ENCODE measurements around the gene GMDS. TPM values are rescaled to one million over a fixed set of nuclear protein-coding genes. Genes with fewer than 3 reads are reported as not detected.

The GMDS gene
- total and polyA plus RNA-seq, 2 of the 4 experiments (the other 2 are of a cell fraction) = 7.3 to 21.9 TPM

GRCh38 chr6:2205396-2205795 lies 40.0 kb downstream of the GMDS start:
- WGBS, 2 experiments (ENCODE audit: extremely low coverage in 2 of 2, insufficient read length in 1 of 2) = no CpG with 5 or more reads among the region's 3 CpGs
- no peak overlapping the region for H2BK5ac ChIP-seq (ENCODE audit: low read depth, low read length, poor library complexity, severe bottlenecking)
- H3K27me3 ChIP-seq (ENCODE audit: control insufficient read depth, insufficient read depth, low read length) = no peaks in the 10 kb centered on the region
- ATAC-seq (ENCODE audit: low read depth) (no peak), DNase-seq (no peak)
- H3K27ac ChIP-seq (ENCODE audit: insufficient read depth, low read length) = no peak overlapping the region
- POLR2A ChIA-PET (ENCODE audit: unreplicated experiment) = no interaction called here
- no peaks in the 10 kb centered on the region for H3K36me3 ChIP-seq (ENCODE audit: control insufficient read depth, insufficient read depth, low read length)
- H2AK5ac ChIP-seq (ENCODE audit: low read depth, low read length) = no peak overlapping the region
- H3K14ac ChIP-seq (replicated peaks; ENCODE audit: low read depth, low read length) = no peak overlapping the region
- dilution Hi-C loops (cut with HindIII; ENCODE audit: low sequenced_read_pairs, unreplicated experiment) (no loop called here), intact Hi-C loops (cut with micrococcal nuclease) (no loop called here), in situ Hi-C loops (cut with MboI; ENCODE audit: low sequenced_read_pairs) (no loop called here)
- 0 out of 2 replicates have a peak, but pooled peaks cover 3% of the 10 kb centered on the region for H3K9me1 ChIP-seq (ENCODE audit: insufficient read depth, low read length)
- H4K8ac ChIP-seq (ENCODE audit: low read depth in 2 of 2, low read length in 2 of 2) = no peak overlapping the region
- CTCF ChIA-PET = interaction anchor here (0.9 kb wide), 1 partner anchor 243 kb away, joined by 3 read pairs; no protein-coding TSS in a partner anchor
- no peak overlapping the region for H4K91ac ChIP-seq (ENCODE audit: insufficient read depth, low read depth, low read length)
- no peak overlapping the region for H3K4ac ChIP-seq (ENCODE audit: low read depth, low read length)
- H2BK20ac ChIP-seq (ENCODE audit: low read depth, low read length) = no peak overlapping the region
- H3K23ac ChIP-seq (ENCODE audit: low read depth, low read length) = no peak overlapping the region
- H2AK9ac ChIP-seq (replicated peaks; ENCODE audit: low read depth, low read length, poor library complexity) = no peak overlapping the region
- no peak overlapping the region for H3K9ac ChIP-seq (ENCODE audit: low read depth, low read length)
- peaks cover 2% of the 10 kb centered on the region; the same call in 1 of the 2 replicates for H3K9me3 ChIP-seq (ENCODE audit: control insufficient read depth, insufficient read depth, low read length)
- H4K20me1 ChIP-seq (ENCODE audit: insufficient read depth, low read length) = no peaks in the 10 kb centered on the region
- H3K79me1 ChIP-seq (ENCODE audit: low read depth in 1 of 2, low read length in 2 of 2) = peaks cover 0 to 2% of the 10 kb centered on the region in 2 experiments; a peak in 1 of 4 replicates
- H3K4me3 ChIP-seq (ENCODE audit: insufficient read depth, low read depth, low read length) = no peak overlapping the region
- no peak overlapping the region for H3K18ac ChIP-seq (ENCODE audit: low read depth, low read length)
- H3K56ac ChIP-seq (ENCODE audit: extremely low read depth, insufficient read depth, low read length) = no peak overlapping the region
- H2BK120ac ChIP-seq (ENCODE audit: low read depth, low read length) = no peak overlapping the region
- H3K4me1 ChIP-seq (ENCODE audit: control insufficient read depth, insufficient read depth, low read length) = no peaks in the 10 kb centered on the region
- no TSS peak for BruUV-seq (replicated peaks)
- H3K4me2 ChIP-seq (ENCODE audit: low read depth, low read length) = no peak overlapping the region
- no peak for TF ChIP-seq ELK1 (IDR thresholded peaks at IDR 0.05; ENCODE audit: borderline replicate concordance, low read depth, low read length)
- no peak for TF ChIP-seq CHD1 (IDR thresholded peaks at IDR 0.05; ENCODE audit: low read depth, low read length)
- no peak for TF ChIP-seq NFE2L2 (IDR thresholded peaks at IDR 0.05; ENCODE audit: low read depth, low read length)
- TF ChIP-seq USF2 (IDR thresholded peaks at IDR 0.05; ENCODE audit: low read depth, low read length) = no peak
- TF ChIP-seq MAZ (IDR thresholded peaks at IDR 0.05; ENCODE audit: borderline replicate concordance, low read depth, low read length) = no peak
- TF ChIP-seq CTCF (conservative IDR thresholded peaks at IDR 0.05; ENCODE audit: low read depth, low read length) = no peak
- TF ChIP-seq SMC3 (IDR thresholded peaks at IDR 0.05; ENCODE audit: low read depth, low read length) = no peak
- TF ChIP-seq RAD21 (IDR thresholded peaks at IDR 0.05; ENCODE audit: low read length) = no peak
- no peak for TF ChIP-seq MXI1 (IDR thresholded peaks at IDR 0.05; ENCODE audit: borderline replicate concordance, low read depth, low read length)
- no peak for TF ChIP-seq BHLHE40 (IDR thresholded peaks at IDR 0.05; ENCODE audit: low read depth, low read length)
- TF ChIP-seq CEBPB (IDR thresholded peaks at IDR 0.05; ENCODE audit: low read depth, low read length) = no peak
- H2AFZ ChIP-seq (replicated peaks; ENCODE audit: low read length, poor library complexity) = no peak overlapping the region
- no peak overlapping the region for H2BK15ac ChIP-seq (ENCODE audit: low read depth, low read length)
- H4K5ac ChIP-seq (ENCODE audit: low read depth, low read length) = no peak overlapping the region
